AG09309 (cell line): Measurements from ENCODE around the gene PDE1C.

Experiments used
- DNase-seq: peaks from one replicate; pipeline ENCODE4 v3.0.0-alpha.2; 2010; ENCODE audit warnings: low read depth
- H3K4me3 ChIP-seq: 2 replicates; pipeline ENCODE4 v1.5.1; 2011; ENCODE audit warnings: mild to moderate bottlenecking, low read depth, low read length, moderate library complexity; ENCODE audit not compliant: control insufficient read depth
- TF ChIP-seq, protein P1 (sequence below): IDR thresholded peaks from 2 replicates; pipeline ENCODE4 v1.5.1; 2011; ENCODE audit warnings: mild to moderate bottlenecking, low read depth, low read length, inconsistent platforms; ENCODE audit not compliant: insufficient read depth, control insufficient read depth; ENCODE audit errors: missing control alignments

Gene PDE1C

DNA sequence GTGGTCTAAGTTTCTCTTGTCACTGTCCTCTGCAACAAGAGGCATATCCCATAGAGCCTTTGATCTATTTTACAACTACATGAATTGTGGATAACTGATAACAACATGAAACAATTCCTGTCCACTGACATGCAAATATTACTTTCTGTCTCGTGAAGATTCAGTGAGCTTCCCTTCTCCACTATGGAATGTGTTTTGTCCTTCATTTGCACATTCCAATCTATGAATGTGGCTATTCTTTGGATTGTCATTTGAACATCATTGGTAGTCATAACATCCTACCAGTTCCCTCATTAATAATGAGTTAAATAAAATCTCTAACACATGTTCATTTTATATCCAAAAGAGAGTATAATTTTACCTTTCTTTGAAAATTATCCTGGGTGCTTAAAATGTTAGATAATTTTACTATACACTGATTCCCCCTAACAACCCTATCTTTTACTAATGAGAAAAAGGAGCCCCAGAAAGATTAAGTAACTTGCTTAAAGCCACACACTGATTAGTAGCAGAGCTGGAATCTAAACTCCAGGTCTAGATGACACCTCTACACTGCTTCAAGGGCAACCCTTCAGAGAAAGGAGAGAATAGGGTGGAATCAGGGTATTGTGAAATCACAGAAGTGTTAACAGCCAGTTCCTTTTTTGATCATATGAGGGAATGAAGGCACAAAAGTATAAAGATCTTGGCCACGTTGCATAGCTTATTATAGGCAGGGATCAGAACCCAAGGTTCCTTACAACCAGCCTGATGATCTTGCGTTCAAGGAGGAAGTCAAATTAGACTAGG, 39.1 kb downstream of the PDE1C start:
- TF ChIP-seq, protein P1, sequence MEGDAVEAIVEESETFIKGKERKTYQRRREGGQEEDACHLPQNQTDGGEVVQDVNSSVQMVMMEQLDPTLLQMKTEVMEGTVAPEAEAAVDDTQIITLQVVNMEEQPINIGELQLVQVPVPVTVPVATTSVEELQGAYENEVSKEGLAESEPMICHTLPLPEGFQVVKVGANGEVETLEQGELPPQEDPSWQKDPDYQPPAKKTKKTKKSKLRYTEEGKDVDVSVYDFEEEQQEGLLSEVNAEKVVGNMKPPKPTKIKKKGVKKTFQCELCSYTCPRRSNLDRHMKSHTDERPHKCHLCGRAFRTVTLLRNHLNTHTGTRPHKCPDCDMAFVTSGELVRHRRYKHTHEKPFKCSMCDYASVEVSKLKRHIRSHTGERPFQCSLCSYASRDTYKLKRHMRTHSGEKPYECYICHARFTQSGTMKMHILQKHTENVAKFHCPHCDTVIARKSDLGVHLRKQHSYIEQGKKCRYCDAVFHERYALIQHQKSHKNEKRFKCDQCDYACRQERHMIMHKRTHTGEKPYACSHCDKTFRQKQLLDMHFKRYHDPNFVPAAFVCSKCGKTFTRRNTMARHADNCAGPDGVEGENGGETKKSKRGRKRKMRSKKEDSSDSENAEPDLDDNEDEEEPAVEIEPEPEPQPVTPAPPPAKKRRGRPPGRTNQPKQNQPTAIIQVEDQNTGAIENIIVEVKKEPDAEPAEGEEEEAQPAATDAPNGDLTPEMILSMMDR: no peak
- H3K4me3 ChIP-seq: no peak overlapping the region
- DNase-seq: no peak

DNA sequence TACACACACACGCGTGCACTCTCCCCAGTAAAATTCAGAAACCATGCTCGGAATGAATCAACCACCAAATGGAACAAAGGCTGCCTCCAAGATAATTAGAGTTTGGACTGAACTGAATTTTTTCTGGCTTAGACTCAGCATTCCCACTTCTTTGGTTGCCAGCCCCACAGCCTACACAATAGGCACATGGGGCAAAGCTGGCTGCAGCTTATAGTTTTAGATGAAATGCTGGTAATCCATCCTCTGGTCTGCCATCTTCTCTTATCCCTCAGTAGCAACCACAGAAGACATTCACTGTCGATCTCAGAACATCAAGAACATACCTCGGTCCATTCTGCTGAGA, 44.2 kb downstream of the PDE1C start:
- DNase-seq: no peak
- TF ChIP-seq, protein P1: no peak
- H3K4me3 ChIP-seq: no peak overlapping the region

DNA sequence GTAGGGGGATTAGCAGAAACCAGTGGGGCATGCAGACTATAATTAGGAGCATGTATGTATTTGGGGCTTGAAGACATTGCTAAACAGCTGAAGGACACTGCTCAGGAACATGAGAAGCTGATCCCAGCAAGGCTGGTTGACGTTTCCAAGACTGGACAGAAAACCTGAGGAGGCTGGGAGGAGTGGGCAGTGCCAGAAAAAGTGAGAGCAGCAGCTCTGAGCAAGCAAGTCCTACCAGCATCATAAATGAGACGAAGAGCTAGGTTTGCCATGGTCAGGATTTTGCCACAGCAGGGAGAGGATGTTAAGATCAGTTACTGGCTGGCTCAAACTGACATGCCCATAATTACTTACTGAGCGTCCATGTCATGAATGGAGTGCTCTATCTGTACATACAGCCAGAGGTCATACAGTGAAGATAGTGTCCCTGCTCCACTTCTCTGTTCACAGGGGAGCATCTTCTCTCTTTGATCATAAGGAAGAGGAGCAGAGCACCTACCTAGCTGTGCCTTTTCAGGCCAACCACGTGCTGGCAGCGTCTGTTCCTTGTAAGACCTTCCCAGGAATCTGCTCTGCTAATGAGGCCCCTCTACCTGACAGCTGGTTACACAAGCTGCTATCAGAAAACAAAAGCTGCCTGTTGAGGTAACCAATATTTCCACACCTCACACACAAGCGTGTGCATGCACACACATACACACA, 44.7 kb downstream of the PDE1C start:
- TF ChIP-seq, protein P1: no peak
- no peak for DNase-seq
- no peak overlapping the region for H3K4me3 ChIP-seq

DNA sequence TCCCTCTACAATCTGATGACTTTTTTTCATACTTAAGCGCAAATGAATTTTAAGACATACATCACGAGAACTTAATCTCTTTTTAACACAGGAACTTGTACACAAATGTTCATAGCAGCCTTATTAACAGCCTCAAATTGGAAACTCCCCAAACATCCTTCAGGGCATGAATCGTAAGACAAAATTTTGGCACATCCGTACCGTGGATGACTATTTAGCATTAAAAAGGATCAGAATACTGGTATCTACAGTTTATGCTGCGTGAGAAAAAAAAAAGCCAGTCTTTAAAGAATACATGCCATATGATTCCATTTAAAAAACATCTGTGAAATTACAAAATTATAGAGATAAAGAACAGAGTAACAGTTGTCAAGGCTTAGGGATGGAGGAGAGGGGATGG, 46.8 kb downstream of the PDE1C start:
- peak; percentile 18 for DNase-seq
- TF ChIP-seq, protein P1: no peak
- H3K4me3 ChIP-seq: no peak overlapping the region

DNA sequence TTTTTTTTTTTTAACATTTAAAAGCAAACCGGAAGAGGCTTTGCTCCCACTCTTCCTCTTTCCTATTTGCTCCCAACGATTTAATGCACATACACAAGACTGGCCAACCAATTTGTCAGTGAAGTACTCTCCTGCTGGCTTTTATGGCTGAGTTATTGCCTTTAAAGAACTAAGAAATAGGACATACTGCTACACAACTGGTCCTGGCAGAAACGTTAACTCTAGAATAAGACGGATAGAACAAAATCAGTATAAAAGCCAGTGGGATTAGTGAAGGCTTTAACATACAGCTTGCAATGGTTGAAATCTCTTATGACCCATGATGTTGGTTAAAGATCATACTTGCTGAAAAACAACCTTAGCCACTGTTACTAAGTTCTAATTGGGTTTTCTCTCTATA, 47.2 kb downstream of the PDE1C start:
- TF ChIP-seq, protein P1: no peak
- no peak for DNase-seq
- no peak overlapping the region for H3K4me3 ChIP-seq

DNA sequence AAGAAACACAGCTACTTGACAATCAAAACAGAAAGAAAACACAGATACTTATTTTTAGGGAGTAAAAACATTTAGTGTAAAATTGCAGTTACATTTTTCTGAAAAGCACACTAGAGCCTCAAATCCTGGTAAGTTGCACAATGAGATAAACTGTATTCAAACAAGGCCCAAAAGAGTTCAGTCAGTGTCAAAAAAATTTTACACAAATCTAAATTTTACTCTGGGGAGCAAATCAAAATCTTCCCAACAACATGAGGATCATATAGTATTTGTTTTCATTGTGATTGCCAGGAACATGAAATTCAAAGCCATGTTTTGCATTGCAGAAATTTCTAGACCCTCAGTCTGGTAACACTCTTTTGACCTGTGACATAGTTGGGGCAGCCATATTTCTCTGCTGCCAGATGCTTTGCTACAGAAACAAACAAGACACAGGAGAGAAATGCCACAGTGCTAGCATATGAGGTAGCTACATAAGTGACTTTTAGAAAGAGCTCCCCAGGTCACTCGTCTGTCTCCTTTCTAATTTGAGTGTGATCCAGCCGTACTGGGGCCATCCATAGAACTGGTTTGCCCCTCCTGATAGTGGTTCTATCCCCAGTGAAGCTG, 49.6 kb downstream of the PDE1C start:
- H3K4me3 ChIP-seq: no peak overlapping the region
- TF ChIP-seq, protein P1: no peak
- DNase-seq: no peak
